GM12864 (cell line): ENCODE measurements around the gene PLEKHG5.

Experiments
- DNase-seq: peaks from one replicate; pipeline ENCODE4 v3.0.0-alpha.2; 2011; ENCODE audit warnings: low read depth
- H3K4me3 ChIP-seq: 2 replicates; pipeline ENCODE4 v1.5.1; 2011; ENCODE audit warnings: mild to moderate bottlenecking, low read depth, low read length, control low read depth
- TF ChIP-seq, protein P1 (sequence below): IDR thresholded peaks from 2 replicates; pipeline ENCODE4 v1.5.1; 2011; ENCODE audit warnings: low read depth, mild to moderate bottlenecking, moderate library complexity, low read length, control low read depth, inconsistent platforms; ENCODE audit errors: missing control alignments

The PLEKHG5 gene

DNA sequence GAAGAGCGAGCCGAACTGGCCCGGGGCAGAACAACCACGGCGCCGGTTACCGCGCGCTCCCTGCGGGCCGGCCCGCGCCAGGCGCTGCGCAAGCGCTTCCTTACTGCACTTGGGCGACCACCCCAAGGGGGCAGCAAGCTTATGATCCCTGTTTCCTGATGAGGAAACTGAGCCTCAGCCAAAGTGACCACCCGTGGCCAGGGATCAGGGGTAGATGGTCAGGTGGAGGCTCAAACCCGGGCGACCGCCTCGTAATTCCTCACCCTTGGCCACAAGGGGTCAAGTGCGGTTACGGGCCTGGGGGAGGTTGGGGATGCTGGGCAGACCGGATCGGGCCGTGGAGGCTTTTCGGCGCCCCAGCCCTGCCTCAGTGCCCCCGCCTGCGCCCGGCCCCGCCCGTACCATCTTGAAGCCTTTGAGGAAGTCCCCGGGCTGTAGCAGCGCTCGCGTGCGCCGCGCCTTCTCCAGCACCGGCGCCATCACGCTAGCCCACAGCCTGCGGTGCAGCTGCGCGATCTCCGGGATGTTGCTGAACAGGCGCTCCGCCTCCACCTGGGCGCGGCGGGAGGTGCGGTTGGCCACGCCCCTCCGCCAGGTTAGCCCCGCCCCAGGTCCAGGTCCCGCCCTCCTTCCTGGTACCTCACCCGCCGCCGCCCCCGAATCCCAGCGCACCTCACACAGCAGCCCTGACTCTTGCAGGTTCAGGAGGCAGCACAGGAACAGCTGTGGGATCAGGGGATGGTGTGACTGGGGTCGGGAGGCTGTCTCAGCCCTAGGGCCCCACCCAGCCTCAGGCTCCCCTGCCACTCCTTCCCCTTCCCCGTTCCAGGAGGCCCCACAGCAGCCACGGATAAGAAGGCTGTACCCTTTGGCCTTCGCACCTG, 20.1 kb downstream of the PLEKHG5 start:
- H3K4me3 ChIP-seq = no peak overlapping the region
- TF ChIP-seq, protein P1, sequence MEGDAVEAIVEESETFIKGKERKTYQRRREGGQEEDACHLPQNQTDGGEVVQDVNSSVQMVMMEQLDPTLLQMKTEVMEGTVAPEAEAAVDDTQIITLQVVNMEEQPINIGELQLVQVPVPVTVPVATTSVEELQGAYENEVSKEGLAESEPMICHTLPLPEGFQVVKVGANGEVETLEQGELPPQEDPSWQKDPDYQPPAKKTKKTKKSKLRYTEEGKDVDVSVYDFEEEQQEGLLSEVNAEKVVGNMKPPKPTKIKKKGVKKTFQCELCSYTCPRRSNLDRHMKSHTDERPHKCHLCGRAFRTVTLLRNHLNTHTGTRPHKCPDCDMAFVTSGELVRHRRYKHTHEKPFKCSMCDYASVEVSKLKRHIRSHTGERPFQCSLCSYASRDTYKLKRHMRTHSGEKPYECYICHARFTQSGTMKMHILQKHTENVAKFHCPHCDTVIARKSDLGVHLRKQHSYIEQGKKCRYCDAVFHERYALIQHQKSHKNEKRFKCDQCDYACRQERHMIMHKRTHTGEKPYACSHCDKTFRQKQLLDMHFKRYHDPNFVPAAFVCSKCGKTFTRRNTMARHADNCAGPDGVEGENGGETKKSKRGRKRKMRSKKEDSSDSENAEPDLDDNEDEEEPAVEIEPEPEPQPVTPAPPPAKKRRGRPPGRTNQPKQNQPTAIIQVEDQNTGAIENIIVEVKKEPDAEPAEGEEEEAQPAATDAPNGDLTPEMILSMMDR = no peak
- DNase-seq = no peak

DNA sequence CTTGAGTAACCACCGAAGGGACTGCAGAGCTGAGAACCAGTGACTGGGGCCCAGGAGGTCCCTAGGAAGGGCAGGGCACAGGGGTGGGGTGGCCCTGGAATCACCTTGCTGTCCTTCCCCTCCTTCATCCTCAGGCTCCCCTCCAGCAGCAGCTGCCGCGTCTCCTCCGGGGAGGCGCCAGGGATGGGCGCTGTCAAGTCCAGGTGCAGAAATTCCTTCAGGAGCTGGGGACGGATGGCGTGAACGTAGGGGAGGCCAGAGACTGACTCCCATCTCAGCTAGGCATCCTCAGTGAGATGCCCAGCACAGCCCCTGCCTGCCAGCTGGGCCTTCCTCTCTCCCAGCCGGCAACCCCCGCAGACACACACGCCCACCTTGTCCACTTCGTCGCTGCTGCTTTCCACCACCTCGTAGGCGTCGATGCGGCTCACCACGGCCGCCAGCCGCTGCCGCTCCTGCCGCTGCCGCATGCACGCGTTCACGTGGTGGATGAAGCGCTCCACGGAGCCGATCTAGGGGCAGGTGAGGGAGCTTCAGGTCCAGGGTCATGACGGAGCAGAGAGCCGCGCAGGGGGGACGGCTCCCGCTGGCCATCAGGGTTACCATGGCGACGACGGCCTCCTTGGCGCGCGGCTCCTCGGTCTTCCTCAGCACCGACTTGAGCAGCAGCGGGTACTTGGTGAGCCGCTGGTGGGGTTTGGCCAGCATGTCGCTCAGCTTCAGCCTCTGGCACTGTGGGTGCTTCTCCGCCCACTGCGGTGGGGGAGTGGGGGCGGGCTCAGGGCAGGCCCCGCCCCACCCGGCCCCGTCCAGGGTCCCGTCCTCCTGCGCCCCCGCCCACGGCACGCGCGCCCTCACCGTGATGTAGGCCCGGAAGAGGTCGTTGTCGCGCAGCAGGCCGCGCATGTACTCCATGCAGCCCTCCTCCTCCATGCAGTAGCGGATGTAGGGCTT, 21.1 kb downstream of the PLEKHG5 start:
- no peak for DNase-seq
- H3K4me3 ChIP-seq = no peak overlapping the region
- TF ChIP-seq, protein P1 = no peak

DNA sequence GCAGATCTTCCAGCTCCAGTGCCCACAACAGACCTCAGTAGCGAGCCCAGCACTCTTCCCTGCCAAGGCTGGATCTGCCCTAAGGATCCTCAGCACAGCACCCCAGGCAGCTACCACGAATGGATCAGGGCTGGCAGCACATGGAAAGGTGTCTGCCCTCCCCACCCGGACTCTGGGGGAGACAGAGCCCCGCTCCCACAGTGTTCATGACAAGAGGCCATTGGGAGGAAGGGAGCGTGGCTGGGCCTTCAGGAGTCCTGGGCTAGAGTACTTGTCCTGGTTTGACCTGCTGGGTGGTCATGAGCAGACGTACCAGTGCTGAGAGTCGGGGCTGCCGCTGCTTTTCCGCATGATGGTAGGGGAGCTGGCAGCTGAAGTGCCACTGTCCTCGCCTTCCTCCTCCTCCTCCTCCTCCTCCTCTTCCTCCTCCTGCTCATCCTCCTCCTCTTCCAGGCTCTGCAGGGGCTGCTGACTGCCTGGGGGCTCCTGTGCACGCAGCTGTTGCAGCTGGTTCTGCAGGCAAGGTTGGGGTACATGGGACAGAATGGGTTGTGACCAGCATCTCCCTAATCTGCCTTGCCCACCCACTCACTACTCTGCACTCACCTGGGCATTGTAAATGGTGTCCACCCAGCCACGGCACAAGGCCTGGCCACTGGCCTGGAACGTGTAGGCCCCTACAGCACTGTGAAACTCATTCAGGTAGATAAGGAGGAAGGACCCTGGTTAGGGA, 22.6 kb downstream of the PLEKHG5 start:
- no peak for DNase-seq
- H3K4me3 ChIP-seq = no peak overlapping the region
- TF ChIP-seq, protein P1 = no peak

DNA sequence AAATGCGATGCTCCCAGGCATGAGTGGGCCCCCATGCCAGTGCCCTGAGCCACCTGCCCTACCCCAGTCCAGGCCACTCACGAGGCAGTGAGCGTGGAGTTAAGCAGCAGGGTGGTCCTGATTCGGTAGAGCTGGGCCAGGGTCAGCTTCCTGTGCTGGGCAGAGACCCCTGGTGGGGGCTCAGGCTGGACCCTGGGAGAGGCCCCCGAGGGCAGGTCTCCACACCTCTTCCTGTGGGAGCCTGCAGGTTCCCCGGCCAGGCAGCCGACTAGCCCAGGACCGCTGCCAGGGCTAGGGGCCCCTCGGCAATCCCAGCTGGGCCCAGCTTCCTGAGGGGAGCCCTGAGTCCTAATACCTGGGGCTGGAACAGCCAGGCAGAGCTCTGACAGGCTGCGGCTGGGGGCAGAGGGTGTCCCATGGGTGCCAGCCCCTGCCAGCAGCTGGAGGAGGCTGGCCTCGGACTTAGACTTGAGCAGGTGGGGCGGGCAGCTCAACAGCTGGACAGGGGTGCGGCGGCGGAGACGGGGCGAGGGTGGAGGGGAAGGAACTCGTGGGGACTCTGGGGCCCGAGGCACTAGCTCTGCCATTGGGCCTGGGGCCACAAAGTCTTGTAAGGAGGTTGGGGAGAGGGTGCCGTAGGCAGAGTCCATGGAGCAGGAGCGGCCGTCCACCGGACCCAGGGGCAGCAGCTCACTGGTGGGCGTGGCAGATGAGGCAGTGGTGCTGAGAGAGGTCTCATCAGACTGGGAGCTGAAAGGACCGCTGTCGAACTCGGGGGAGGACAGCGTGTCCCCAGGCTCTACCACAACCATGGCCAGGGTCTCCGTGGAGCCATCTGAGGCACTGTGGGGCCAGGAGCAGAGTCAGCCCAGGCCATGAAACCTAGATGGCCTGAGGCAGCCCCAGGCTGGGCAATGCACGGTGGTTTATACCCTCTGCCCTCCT, 23.5 kb downstream of the PLEKHG5 start:
- TF ChIP-seq, protein P1 = no peak
- DNase-seq = no peak
- H3K4me3 ChIP-seq = no peak overlapping the region

DNA sequence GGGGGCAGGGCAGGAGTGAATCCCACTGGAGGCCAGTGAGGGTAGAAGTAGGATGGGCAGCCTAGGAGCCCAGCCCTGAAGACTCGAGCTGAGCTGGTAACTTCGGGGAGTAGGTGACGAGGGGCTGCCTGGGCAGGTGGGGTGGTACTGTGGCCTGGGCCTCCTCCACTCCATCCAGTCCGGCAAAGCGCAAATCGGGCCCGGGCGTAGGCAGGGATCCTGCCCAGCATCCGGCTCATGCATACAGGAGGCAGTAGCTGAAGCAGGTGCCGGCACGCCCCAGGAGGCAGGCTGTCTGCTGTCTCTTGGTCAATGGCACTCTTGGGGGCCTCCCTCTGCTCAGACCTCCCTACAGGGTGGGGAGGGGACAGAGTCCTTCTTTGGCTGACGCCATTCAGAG, 24.2 kb downstream of the PLEKHG5 start:
- no peak overlapping the region for H3K4me3 ChIP-seq
- no peak for DNase-seq
- TF ChIP-seq, protein P1 = no peak
